Mesothelial cell of epicardium (in vitro differentiated cells): ENCODE measurements around the gene SENP2. TPM values are rescaled to one million over a fixed set of nuclear protein-coding genes. Genes with fewer than 3 reads are reported as not detected.

Experiments used
- DNase-seq, 2 experiments: peaks; one replicate each; pipeline ENCODE4 v3.0.0; 2021; ENCODE audit warnings: low spot score in 2 of 2; ENCODE audit not compliant: unreplicated experiment in 2 of 2
- H3K27ac Mint-ChIP-seq: 2 replicates; pipeline ENCODE4 v1.8.0; 2021; ENCODE audit warnings: mixed read lengths
- H3K27me3 Mint-ChIP-seq: 2 replicates; pipeline ENCODE4 v1.8.0; 2021; ENCODE audit warnings: low read depth, mixed read lengths
- H3K36me3 Mint-ChIP-seq: 2 replicates; pipeline ENCODE4 v1.8.0; 2021; ENCODE audit warnings: mixed read lengths
- H3K4me1 Mint-ChIP-seq: 2 replicates; pipeline ENCODE4 v1.8.0; 2021; ENCODE audit warnings: mixed read lengths
- H3K4me3 Mint-ChIP-seq: 2 replicates; pipeline ENCODE4 v1.8.0; 2021; ENCODE audit warnings: mild to moderate bottlenecking, moderate library complexity, mixed read lengths
- H3K9me3 Mint-ChIP-seq: 2 replicates; pipeline ENCODE4 v1.8.0; 2021; ENCODE audit warnings: mixed read lengths
- total RNA-seq: library from RNA; stranded (reverse); gene quantifications from 3 replicates; pipeline ENCODE4 v1.2.1, GENCODE V29; 2021
- TF ChIP-seq, protein P1 (sequence below): fragments of 200-600 bp; sonication (generic); IDR thresholded peaks from one replicate; pipeline ENCODE4 v1.5.0; 2021; ENCODE audit warnings: antibody characterized with exemption; ENCODE audit not compliant: unreplicated experiment

SENP2 gene
- total RNA-seq, 1 donor from 2014 or later: 40.2 TPM

DNA sequence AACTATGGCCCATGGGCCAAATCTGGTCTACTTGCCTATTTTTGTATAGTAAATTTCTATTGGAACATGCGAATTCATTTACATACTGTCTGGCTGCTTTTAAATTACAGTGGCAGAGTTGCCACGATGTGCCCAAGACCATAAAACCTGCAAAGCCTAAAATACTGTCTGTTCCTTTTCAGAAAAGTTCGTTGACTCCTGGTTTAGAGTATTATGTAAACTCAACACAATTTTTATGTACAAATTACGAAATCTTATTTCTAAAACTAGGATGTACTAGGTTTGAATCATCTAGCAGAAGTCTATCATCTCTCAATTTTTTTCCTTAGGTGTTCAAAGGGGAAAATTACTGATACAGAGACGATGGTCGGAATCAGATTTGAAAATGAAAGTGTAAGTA lies 26.9 kb downstream of the SENP2 start:
- Mint-ChIP-seq H3K9me3 (no peaks in the 10 kb centered on the region), H3K27me3 (no peaks in the 10 kb centered on the region), H3K4me1 (no peaks in the 10 kb centered on the region), H3K27ac (no peak overlapping the region), H3K36me3 (peaks cover 36% of the 10 kb centered on the region), H3K4me3 (no peak overlapping the region)
- DNase-seq: no peak
- TF ChIP-seq, protein P1, sequence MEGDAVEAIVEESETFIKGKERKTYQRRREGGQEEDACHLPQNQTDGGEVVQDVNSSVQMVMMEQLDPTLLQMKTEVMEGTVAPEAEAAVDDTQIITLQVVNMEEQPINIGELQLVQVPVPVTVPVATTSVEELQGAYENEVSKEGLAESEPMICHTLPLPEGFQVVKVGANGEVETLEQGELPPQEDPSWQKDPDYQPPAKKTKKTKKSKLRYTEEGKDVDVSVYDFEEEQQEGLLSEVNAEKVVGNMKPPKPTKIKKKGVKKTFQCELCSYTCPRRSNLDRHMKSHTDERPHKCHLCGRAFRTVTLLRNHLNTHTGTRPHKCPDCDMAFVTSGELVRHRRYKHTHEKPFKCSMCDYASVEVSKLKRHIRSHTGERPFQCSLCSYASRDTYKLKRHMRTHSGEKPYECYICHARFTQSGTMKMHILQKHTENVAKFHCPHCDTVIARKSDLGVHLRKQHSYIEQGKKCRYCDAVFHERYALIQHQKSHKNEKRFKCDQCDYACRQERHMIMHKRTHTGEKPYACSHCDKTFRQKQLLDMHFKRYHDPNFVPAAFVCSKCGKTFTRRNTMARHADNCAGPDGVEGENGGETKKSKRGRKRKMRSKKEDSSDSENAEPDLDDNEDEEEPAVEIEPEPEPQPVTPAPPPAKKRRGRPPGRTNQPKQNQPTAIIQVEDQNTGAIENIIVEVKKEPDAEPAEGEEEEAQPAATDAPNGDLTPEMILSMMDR: no peak

DNA sequence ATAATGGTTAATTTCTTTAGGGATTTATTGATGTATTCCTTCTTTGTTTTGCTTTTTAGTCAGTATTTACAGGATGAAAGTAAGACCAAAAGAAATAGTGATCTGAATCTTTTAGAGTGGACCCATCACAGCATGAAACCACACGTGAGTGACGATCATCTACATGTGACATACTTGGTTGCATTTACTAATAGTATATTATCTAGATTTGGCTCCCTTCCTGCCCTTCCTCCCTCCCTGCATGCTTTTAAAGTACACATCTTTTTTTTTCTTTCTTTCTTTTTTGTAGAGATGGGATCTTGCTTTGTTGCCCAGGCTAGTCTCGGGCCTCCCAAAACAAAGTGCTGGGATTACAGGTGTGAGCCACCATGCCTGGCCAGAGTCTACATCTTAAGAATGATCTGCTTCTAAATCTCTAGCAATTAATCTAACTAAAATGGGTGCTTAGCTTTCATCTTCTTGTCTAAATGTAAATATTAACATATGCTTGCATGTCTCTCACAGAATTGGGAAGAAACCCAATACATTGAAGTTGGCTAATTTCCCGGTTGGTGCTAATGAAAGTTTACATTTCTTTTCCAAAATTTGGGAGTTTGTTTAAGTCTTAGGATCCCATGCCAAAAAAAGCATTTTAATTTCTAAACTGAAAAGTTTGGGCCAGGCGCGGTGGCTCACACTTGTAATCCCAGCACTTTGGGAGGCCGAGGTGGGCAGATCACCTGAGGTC lies 38.0 kb downstream of the SENP2 start:
- Mint-ChIP-seq H3K4me3 (no peak overlapping the region), H3K9me3 (no peaks in the 10 kb centered on the region), H3K4me1 (no peaks in the 10 kb centered on the region), H3K36me3 (peaks cover 27% of the 10 kb centered on the region), H3K27ac (no peak overlapping the region), H3K27me3 (no peaks in the 10 kb centered on the region)
- TF ChIP-seq, protein P1: no peak
- DNase-seq: no peak

DNA sequence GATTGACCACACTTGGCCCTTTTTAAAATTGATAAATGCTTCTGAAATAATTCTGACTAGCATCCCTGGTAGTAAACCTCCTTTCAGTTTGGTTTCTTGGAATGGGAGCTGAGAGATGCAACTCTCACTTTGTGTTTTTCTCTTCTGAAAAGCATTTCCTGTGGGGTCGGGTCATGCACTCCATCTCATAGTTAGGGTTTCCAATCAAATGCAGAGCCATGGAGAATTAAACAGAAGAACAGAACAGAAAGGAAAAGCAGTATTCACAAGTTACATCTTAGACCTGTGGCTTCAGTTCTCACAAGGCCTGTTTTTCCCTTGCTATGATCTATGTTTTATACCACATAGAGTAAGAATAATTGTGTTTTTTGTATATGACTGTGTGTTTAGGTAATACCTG lies 39.7 kb downstream of the SENP2 start:
- H3K4me1 Mint-ChIP-seq: no peaks in the 10 kb centered on the region
- no peaks in the 10 kb centered on the region for H3K9me3 Mint-ChIP-seq
- H3K4me3 Mint-ChIP-seq: no peak overlapping the region

DNA sequence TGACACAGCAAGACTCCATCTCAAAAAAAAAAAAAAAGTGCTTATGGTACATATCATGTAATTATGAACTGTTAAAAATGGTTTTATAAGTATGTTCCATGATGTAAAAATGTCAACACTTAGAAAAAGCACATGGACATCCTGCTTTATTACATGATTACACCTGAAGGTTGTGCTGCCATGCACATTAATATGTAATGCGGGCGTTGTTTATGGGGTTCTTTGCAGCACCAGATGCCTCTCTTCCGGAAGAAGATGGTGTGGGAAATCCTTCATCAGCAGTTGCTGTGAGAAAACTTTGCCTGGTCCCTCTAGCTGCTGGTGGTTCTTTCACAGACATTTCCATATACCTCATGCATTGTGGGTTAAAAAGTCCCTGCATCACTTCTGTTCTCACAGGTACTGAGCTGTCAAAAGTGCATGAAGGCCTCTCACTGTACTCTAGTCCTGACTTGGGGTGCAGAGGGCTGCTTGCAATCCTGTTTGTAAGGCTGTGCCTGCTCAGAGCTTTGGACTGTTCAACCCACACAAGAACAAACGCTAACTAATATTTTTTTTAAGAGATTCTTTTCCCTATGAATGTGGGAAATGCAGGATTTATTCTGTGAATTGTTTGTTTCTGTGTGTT lies 43.6 kb downstream of the SENP2 start:
- H3K36me3 Mint-ChIP-seq: peaks cover 15% of the 10 kb centered on the region
- H3K27ac Mint-ChIP-seq: peak overlapping the region; percentile 18
- H3K27me3 Mint-ChIP-seq: no peaks in the 10 kb centered on the region
- no peaks in the 10 kb centered on the region for H3K4me1 Mint-ChIP-seq
- TF ChIP-seq, protein P1: no peak
- H3K4me3 Mint-ChIP-seq: no peak overlapping the region
- no peak for DNase-seq
- no peaks in the 10 kb centered on the region for H3K9me3 Mint-ChIP-seq

More for the DNA sequence above, 39.7 kb downstream of the SENP2 start:
- no peak overlapping the region for H3K27ac Mint-ChIP-seq
- peaks cover 26% of the 10 kb centered on the region for H3K36me3 Mint-ChIP-seq
- no peaks in the 10 kb centered on the region for H3K27me3 Mint-ChIP-seq
- TF ChIP-seq, protein P1: no peak
- DNase-seq: no peak

DNA sequence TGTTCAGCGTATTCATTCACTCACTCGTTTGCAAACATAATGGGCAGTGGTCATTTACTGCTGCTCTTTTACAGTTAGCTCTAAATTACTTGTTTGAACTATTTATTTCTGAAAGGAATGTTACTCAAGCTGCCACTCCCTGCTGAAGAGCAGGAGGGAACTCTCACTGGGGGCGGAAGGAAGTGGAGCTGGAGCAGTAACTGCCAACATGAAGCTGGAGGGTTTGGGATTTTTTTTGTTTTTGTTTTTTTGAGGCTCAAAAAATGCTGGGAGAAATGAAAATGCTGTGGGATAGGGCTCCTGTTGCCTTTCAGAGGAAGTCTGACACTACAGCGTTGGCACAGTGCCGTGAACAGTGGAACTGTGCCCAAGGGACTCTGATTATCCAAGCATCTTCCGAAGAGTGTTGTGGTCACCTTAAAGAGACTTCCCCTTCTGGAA lies 44.1 kb downstream of the SENP2 start:
- peaks cover 13% of the 10 kb centered on the region for H3K36me3 Mint-ChIP-seq
- DNase-seq: no peak
- no peaks in the 10 kb centered on the region for H3K27me3 Mint-ChIP-seq
- no peak overlapping the region for H3K4me3 Mint-ChIP-seq
- H3K9me3 Mint-ChIP-seq: no peaks in the 10 kb centered on the region
- peak overlapping the region; percentile 18 for H3K27ac Mint-ChIP-seq
- no peaks in the 10 kb centered on the region for H3K4me1 Mint-ChIP-seq
- TF ChIP-seq, protein P1: no peak
